ENCODE data around the gene CHCHD3.

- TF ChIP-seq FEZF1 (tag by site-specific recombination; IDR thresholded peaks at IDR 0.05): no peak
- no peak for TF ChIP-seq ZNF670 (tag by site-specific recombination; IDR thresholded peaks at IDR 0.05; ENCODE audit: low read depth)
- TF ChIP-seq ZNF24 (tag by site-specific recombination; IDR thresholded peaks at IDR 0.05): no peak
These were observed 262.2 kb downstream of the CHCHD3 start for GRCh38 chr7:132819648-132820047.
